Gastrocnemius medialis (tissue), 4 donors: ENCODE measurements around the gene RTN3. TPM values are rescaled to one million over a fixed set of nuclear protein-coding genes. Genes with fewer than 3 reads are reported as not detected.

Experiments used
- ATAC-seq, 2 donors: fragments of 150-250 bp; one replicate each; pipeline ENCODE4 v1.9.1; 2016
- DNase-seq, 2 donors: peaks; one replicate each; pipeline ENCODE4 v3.0.0-alpha.2; 2019
- H3K27ac ChIP-seq, 4 donors: fragments of 200-600 bp; sonication (generic); 1 replicate in 1 of 4; 2 replicates in 3 of 4; pipeline ENCODE4 v1.5.1; 2016 to 2018; ENCODE audit warnings: mild to moderate bottlenecking in 2 of 4, moderate library complexity in 1 of 4
- H3K27me3 ChIP-seq, 3 donors: fragments of 200-600 bp; sonication (generic) in 2 of 3; 1 replicate in 1 of 3; 2 replicates in 2 of 3; pipeline versions ENCODE4 v1.5.1 to v1.6.0; 2016 to 2019; ENCODE audit warnings: mild to moderate bottlenecking in 1 of 3, moderate library complexity in 1 of 3
- H3K36me3 ChIP-seq, 2 donors: fragments of 200-600 bp; sonication (generic) in 1 of 2; one replicate each; pipeline ENCODE4 v1.5.1; 2017 to 2018
- H3K4me1 ChIP-seq, 2 donors: fragments of 200-600 bp; sonication (generic) in 1 of 2; one replicate each; pipeline ENCODE4 v1.5.1; 2016 to 2017; ENCODE audit warnings: mild to moderate bottlenecking in 2 of 2
- H3K4me3 ChIP-seq, 4 donors: fragments of 200-600 bp; sonication (generic) in 3 of 4; 1 replicate in 1 of 4; 2 replicates in 3 of 4; pipeline ENCODE4 v1.5.1; 2016 to 2019; ENCODE audit warnings: mild to moderate bottlenecking in 2 of 4
- H3K9me3 ChIP-seq, 3 donors: fragments of 200-600 bp; sonication (generic) in 2 of 3; 1 replicate in 1 of 3; 2 replicates in 2 of 3; pipeline ENCODE4 v1.5.1; 2016 to 2019
- CTCF ChIP-seq, 5 experiments: fragments of 450-650 bp in 3 of 5; fragments of 200-600 bp in 2 of 5; sonication (generic) in 2 of 5; IDR thresholded peaks in 4 of 5; conservative IDR thresholded peaks in 1 of 5; 1 replicate in 4 of 5; 2 replicates in 1 of 5; pipeline ENCODE4 v1.5.1; 2016 to 2019; ENCODE audit warnings: antibody characterized with exemption in 5 of 5, mild to moderate bottlenecking in 3 of 5, moderate library complexity in 3 of 5
- POLR2A ChIP-seq, 2 donors: fragments of 450-650 bp; IDR thresholded peaks; one replicate each; pipeline ENCODE4 v1.6.1; 2017; ENCODE audit warnings: antibody characterized with exemption in 2 of 2, mild to moderate bottlenecking in 2 of 2, moderate library complexity in 2 of 2
- in situ Hi-C, 4 donors: fragments of 200-750 bp; cut with MboI; loops; one replicate each; pipeline versions ENCODE4 v1.15.0 to v1.8.0; 2017; ENCODE audit warnings: low sequenced_read_pairs in 4 of 4
- intact Hi-C: fragments of 100-400 bp; cut with DNase I; formaldehyde crosslinking; loops from one replicate; pipeline ENCODE4 v1.15.1; 2023; ENCODE audit warnings: low total_unique reads
- total RNA-seq, 4 donors: library from RNA; depleted of rRNA; stranded (reverse); fragments of >200 nt; gene quantifications; one replicate each; pipeline versions ENCODE4 v1.1.0 to v1.2.3, GENCODE V29; 2016

Gene RTN3
- total RNA-seq, 4 donors from 2014 or later = 45.5 to 112 (median 86.0) TPM

- H3K36me3 ChIP-seq = no peaks in the 10 kb centered on the region
- H3K27ac ChIP-seq = no peak overlapping the region
- DNase-seq = no peak
- H3K4me1 ChIP-seq = no peaks in the 10 kb centered on the region
- ATAC-seq = no peak
- H3K4me3 ChIP-seq = no peak overlapping the region
- no peaks in the 10 kb centered on the region for H3K27me3 ChIP-seq
- H3K9me3 ChIP-seq = peaks cover 0 to 7% (median 0%) of the 10 kb centered on the region in 3 donors
- intact Hi-C loops (no loop called here), in situ Hi-C loops (no loop called here)
- TF ChIP-seq POLR2A (IDR thresholded peaks at IDR 0.05) (no peak), CTCF (IDR thresholded peaks at IDR 0.05 in 4 of 5, conservative IDR thresholded peaks at IDR 0.05 in 1 of 5) (no peak)
Measured at GRCh38 chr11:63791495-63792167, 110.3 kb downstream of the RTN3 start.

GRCh38 chr11:63793161-63793560 is 111.9 kb downstream of the RTN3 start:
- DNase-seq (no peak), ATAC-seq (no peak)
- H3K4me3 ChIP-seq = no peak overlapping the region
- in situ Hi-C loops = no loop called here
- H3K4me1 ChIP-seq = no peaks in the 10 kb centered on the region
- TF ChIP-seq POLR2A (IDR thresholded peaks at IDR 0.05) (no peak), CTCF (IDR thresholded peaks at IDR 0.05 in 4 of 5, conservative IDR thresholded peaks at IDR 0.05 in 1 of 5) (no peak)
- H3K36me3 ChIP-seq = no peaks in the 10 kb centered on the region
- peaks cover 0 to 7% (median 0%) of the 10 kb centered on the region in 3 donors for H3K9me3 ChIP-seq
- no peak overlapping the region for H3K27ac ChIP-seq
- no peaks in the 10 kb centered on the region for H3K27me3 ChIP-seq
- intact Hi-C loops = no loop called here

- Histone ChIP-seq H3K27me3 (peaks cover 0 to 3% (median 0%) of the 10 kb centered on the region in 3 donors), H3K27ac (no peak overlapping the region), H3K36me3 (no peaks in the 10 kb centered on the region), H3K9me3 (peaks cover 0 to 7% (median 0%) of the 10 kb centered on the region in 3 donors), H3K4me1 (no peaks in the 10 kb centered on the region), H3K4me3 (no peak overlapping the region)
- intact Hi-C loops (no loop called here), in situ Hi-C loops (no loop called here)
- DNase-seq (no peak), ATAC-seq (no peak)
- TF ChIP-seq CTCF (IDR thresholded peaks at IDR 0.05 in 4 of 5, conservative IDR thresholded peaks at IDR 0.05 in 1 of 5) (no peak), POLR2A (IDR thresholded peaks at IDR 0.05) (no peak)
Measured at GRCh38 chr11:63795066-63795465, 113.8 kb downstream of the RTN3 start.

- ATAC-seq (no peak), DNase-seq (no peak)
- intact Hi-C loops (no loop called here), in situ Hi-C loops (no loop called here)
- no peak overlapping the region for H3K4me3 ChIP-seq
- TF ChIP-seq POLR2A (IDR thresholded peaks at IDR 0.05) = no peak
- TF ChIP-seq CTCF (IDR thresholded peaks at IDR 0.05 in 4 of 5, conservative IDR thresholded peaks at IDR 0.05 in 1 of 5) = no peak
- peaks cover 0 to 3% (median 0%) of the 10 kb centered on the region in 3 donors for H3K27me3 ChIP-seq
- H3K36me3 ChIP-seq = no peaks in the 10 kb centered on the region
- no peak overlapping the region for H3K27ac ChIP-seq
- H3K4me1 ChIP-seq = peaks cover 0 to 2% of the 10 kb centered on the region in 2 donors
- no peaks in the 10 kb centered on the region for H3K9me3 ChIP-seq
Measured at GRCh38 chr11:63800921-63801320, 119.6 kb downstream of the RTN3 start.
